ENCODE results near the gene ABHD4.

DNA sequence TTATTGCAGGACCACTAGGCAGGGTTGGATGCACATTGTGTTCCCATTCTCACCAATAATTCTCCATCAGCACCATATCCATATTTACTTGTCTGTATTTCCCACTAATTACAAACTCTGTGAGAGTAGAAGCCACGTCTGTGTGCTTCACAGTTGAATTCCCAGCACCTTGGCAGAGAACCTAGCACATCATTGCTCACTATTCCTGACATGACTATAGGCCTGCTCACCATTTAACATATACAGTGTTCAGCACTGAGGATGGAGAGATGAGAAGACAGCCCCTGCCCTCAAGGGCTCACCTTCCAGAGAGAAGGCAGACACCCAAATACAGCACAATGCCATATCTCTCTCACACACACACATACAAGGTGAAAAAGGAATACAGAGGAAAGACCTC lies 14.1 kb upstream of the ABHD4 start:
- TF ChIP-seq, protein P1, sequence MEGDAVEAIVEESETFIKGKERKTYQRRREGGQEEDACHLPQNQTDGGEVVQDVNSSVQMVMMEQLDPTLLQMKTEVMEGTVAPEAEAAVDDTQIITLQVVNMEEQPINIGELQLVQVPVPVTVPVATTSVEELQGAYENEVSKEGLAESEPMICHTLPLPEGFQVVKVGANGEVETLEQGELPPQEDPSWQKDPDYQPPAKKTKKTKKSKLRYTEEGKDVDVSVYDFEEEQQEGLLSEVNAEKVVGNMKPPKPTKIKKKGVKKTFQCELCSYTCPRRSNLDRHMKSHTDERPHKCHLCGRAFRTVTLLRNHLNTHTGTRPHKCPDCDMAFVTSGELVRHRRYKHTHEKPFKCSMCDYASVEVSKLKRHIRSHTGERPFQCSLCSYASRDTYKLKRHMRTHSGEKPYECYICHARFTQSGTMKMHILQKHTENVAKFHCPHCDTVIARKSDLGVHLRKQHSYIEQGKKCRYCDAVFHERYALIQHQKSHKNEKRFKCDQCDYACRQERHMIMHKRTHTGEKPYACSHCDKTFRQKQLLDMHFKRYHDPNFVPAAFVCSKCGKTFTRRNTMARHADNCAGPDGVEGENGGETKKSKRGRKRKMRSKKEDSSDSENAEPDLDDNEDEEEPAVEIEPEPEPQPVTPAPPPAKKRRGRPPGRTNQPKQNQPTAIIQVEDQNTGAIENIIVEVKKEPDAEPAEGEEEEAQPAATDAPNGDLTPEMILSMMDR (IDR thresholded peaks at IDR 0.05), result no peak
- no peak for TF ChIP-seq POLR2A (IDR thresholded peaks at IDR 0.05)

All from vagina (tissue), 2 donors.